PFSK-1 (cell line): Measurements from ENCODE around the gene IPPK.

Experiments
- SIN3A ChIP-seq: IDR thresholded peaks from 2 replicates; pipeline ENCODE4 v1.6.1; 2012; ENCODE audit warnings: mild to moderate bottlenecking, low read length, moderate library complexity, borderline replicate concordance; ENCODE audit not compliant: insufficient read depth
- TF ChIP-seq, protein P1 (sequence below), 2 experiments: IDR thresholded peaks; 2 replicates each; pipeline versions ENCODE4 v1.6.1 to v1.8.0; 2011 to 2012; ENCODE audit warnings: low read depth in 2 of 2, low read length in 2 of 2, control low read depth in 1 of 2, inconsistent platforms in 1 of 2, mild to moderate bottlenecking in 1 of 2, moderate library complexity in 1 of 2; ENCODE audit not compliant: insufficient read depth in 1 of 2

DNA sequence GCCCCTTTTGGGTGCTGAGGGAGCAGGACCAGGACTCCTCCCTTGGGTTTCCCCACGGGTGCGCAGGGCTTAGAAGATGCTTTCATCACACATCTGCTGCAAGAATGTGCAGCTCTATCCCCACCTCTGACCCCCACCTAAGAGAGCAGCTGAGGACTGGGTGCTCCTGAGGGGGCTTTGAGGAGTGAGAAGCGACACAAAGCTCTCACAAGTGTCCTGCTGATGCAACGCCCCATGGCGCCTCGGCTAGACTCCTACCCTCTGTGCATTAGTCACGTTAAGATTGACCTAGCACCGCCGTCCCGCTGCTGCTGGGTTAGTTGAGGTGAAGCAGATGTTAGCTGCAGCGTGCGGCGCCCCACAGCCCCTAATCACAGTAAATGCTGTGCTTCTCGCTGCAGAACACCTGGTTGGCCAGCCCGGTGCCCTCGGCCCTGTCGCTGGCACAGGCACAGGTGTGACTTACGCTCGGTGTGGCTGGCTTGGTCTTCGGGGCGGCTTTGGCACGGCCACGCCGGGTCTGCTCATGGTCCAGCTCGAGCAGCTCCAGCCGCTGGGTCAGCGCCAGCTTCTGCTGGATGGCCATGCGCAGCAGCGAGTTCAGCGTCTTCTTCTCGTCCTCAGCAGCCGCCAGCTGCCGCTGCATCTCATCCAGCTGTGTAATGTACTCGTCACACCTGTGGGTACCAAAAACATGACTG, 45.0 kb upstream of the IPPK start:
- no peak for TF ChIP-seq SIN3A
- TF ChIP-seq, protein P1, sequence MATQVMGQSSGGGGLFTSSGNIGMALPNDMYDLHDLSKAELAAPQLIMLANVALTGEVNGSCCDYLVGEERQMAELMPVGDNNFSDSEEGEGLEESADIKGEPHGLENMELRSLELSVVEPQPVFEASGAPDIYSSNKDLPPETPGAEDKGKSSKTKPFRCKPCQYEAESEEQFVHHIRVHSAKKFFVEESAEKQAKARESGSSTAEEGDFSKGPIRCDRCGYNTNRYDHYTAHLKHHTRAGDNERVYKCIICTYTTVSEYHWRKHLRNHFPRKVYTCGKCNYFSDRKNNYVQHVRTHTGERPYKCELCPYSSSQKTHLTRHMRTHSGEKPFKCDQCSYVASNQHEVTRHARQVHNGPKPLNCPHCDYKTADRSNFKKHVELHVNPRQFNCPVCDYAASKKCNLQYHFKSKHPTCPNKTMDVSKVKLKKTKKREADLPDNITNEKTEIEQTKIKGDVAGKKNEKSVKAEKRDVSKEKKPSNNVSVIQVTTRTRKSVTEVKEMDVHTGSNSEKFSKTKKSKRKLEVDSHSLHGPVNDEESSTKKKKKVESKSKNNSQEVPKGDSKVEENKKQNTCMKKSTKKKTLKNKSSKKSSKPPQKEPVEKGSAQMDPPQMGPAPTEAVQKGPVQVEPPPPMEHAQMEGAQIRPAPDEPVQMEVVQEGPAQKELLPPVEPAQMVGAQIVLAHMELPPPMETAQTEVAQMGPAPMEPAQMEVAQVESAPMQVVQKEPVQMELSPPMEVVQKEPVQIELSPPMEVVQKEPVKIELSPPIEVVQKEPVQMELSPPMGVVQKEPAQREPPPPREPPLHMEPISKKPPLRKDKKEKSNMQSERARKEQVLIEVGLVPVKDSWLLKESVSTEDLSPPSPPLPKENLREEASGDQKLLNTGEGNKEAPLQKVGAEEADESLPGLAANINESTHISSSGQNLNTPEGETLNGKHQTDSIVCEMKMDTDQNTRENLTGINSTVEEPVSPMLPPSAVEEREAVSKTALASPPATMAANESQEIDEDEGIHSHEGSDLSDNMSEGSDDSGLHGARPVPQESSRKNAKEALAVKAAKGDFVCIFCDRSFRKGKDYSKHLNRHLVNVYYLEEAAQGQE (IDR thresholded peaks at IDR 0.05; ENCODE audit: insufficient read depth in 1 of 2, low read depth in 2 of 2, low read length in 2 of 2), result no peak
